Measurements from ENCODE around the gene FAM219B. TPM values are rescaled to one million over a fixed set of nuclear protein-coding genes. Genes with fewer than 3 reads are reported as not detected.
"Not testable (repeated sequence)": the region's sequence is repeated elsewhere in the genome, so short reads cannot be mapped to it uniquely, and the experiment has no call there.

FAM219B gene
- total RNA-seq, 4 donors from 2014 or later: 29.3 to 71.8 (median 45.4) TPM

DNA sequence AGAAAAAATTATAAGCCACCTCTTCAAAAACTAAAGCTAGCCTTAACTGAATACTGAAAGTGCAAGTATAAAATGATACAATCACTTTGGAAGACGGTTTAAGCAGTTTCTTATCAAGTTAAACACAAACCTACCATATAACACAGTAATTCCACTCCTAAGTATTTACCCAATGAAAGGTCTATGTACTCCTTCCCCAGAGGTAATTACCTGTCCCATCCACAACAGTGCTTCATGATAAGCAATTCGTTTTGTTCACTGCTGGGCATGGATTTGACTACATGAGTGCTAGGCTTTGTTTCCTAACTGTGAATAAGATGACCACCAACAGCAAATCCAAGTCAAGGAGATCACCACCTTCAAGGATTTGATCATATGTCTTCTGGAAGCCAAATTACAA lies 26.9 kb upstream of the FAM219B start:
- TF ChIP-seq CTCF (IDR thresholded peaks at IDR 0.05) (no peak), POLR2A (IDR thresholded peaks at IDR 0.05) (no peak)
- intact Hi-C loops (cut with DNase I): no loop called here
- Histone ChIP-seq H3K9me3 (no peaks in the 10 kb centered on the region), H3K36me3 (peaks cover 0 to 34% (median 18%) of the 10 kb centered on the region in 3 donors), H3K4me1 (peaks cover 3 to 37% (median 21%) of the 10 kb centered on the region in 3 donors), H3K27me3 (no peaks in the 10 kb centered on the region), H3K4me3 (no peak overlapping the region), H3K27ac (no peak overlapping the region)
- no peak for DNase-seq
- 66 to 68% methylated on average over 2 of the region's 2 CpGs for WGBS, 2 donors

- H3K9me3 ChIP-seq: no peaks in the 10 kb centered on the region
- peaks cover 0 to 1% (median 0%) of the 10 kb centered on the region in 3 donors for H3K4me1 ChIP-seq
- intact Hi-C loops (cut with DNase I): no loop called here
- peaks cover 5 to 82% (median 34%) of the 10 kb centered on the region in 3 donors for H3K36me3 ChIP-seq
- WGBS, 2 donors: 93 to 94% methylated on average over 5 of the region's 5 CpGs
- no peak for TF ChIP-seq CTCF (IDR thresholded peaks at IDR 0.05)
- no peak for TF ChIP-seq POLR2A (IDR thresholded peaks at IDR 0.05)
- H3K27ac ChIP-seq: no peak overlapping the region
- no peak overlapping the region for H3K4me3 ChIP-seq
- H3K27me3 ChIP-seq: no peaks in the 10 kb centered on the region
- no peak for DNase-seq
Observed at GRCh38 chr15:74928771-74929198, 22.1 kb upstream of the FAM219B start.

GRCh38 chr15:74924525-74924924 lies 17.9 kb upstream of the FAM219B start:
- 93 to 97% methylated on average over 3 of the region's 3 CpGs for WGBS, 2 donors
- H3K4me3 ChIP-seq: no peak overlapping the region
- DNase-seq: no peak
- intact Hi-C loops (cut with DNase I): no loop called here
- H3K27me3 ChIP-seq: no peaks in the 10 kb centered on the region
- peaks cover 5 to 100% (median 52%) of the 10 kb centered on the region in 3 donors for H3K36me3 ChIP-seq
- no peak for TF ChIP-seq CTCF (IDR thresholded peaks at IDR 0.05)
- no peak for TF ChIP-seq POLR2A (IDR thresholded peaks at IDR 0.05)
- H3K9me3 ChIP-seq: no peaks in the 10 kb centered on the region
- no peaks in the 10 kb centered on the region for H3K4me1 ChIP-seq
- H3K27ac ChIP-seq: no peak overlapping the region

GRCh38 chr15:74920456-74920855 lies 13.8 kb upstream of the FAM219B start:
- WGBS, 2 donors: 62 to 83% methylated on average over 5 to 6 of the region's 8 CpGs
- intact Hi-C loops (cut with DNase I): no loop called here
- H3K4me3 ChIP-seq: no peak overlapping the region
- no peak overlapping the region for H3K27ac ChIP-seq
- no peak for DNase-seq
- peaks cover 14 to 100% (median 63%) of the 10 kb centered on the region in 3 donors for H3K36me3 ChIP-seq
- no peaks in the 10 kb centered on the region for H3K4me1 ChIP-seq
- H3K9me3 ChIP-seq: no peaks in the 10 kb centered on the region
- H3K27me3 ChIP-seq: no peaks in the 10 kb centered on the region
- no peak for TF ChIP-seq POLR2A (IDR thresholded peaks at IDR 0.05)
- TF ChIP-seq CTCF (IDR thresholded peaks at IDR 0.05): no peak

- Histone ChIP-seq H3K36me3 (peaks cover 9 to 98% (median 56%) of the 10 kb centered on the region in 3 donors), H3K4me1 (peaks cover 0 to 8% (median 0%) of the 10 kb centered on the region in 3 donors), H3K27ac (no peak overlapping the region), H3K27me3 (no peaks in the 10 kb centered on the region), H3K4me3 (no peak overlapping the region), H3K9me3 (no peaks in the 10 kb centered on the region)
- 85 to 91% methylated on average over 5 to 6 of the region's 6 CpGs for WGBS, 2 donors
- intact Hi-C loops (cut with DNase I): no loop called here
- TF ChIP-seq CTCF (IDR thresholded peaks at IDR 0.05): no peak
- no peak for TF ChIP-seq POLR2A (IDR thresholded peaks at IDR 0.05)
- no peak for DNase-seq
Observed at GRCh38 chr15:74917676-74918075, 11.0 kb upstream of the FAM219B start.

DNA sequence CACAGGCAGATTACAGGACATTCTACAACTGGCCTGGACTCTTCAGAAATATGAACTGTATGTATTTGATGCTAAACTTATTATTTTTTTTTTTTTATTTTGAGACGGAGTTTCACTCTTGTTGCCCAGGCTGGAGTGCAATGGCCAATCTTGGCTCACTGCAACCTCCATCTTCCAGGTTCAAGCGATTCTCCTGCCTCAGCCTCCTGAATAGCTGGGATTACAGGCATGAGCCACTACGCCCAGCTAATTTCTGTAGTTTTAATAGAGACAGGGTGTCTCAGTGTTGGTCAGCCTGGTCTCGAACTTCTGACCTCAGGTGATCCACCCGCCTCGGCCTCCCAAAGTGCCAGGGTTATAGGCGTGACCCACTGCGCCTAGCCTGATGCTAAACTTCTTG lies 7.1 kb upstream of the FAM219B start:
- H3K36me3 ChIP-seq: peaks cover 9 to 85% (median 35%) of the 10 kb centered on the region in 3 donors
- intact Hi-C loops (cut with DNase I); H3K4me3 ChIP-seq; H3K9me3 ChIP-seq; DNase-seq; H3K4me1 ChIP-seq; H3K27me3 ChIP-seq: not testable (repeated sequence)
- H3K27ac ChIP-seq: peak overlapping the region in 1 of 4 donors; percentile 48
- whole genome bisulfite sequencing, 2 donors: 95 to 96% methylated on average over 7 to 8 of the region's 8 CpGs

Measured in esophagus squamous epithelium (tissue), 5 donors.